ENCODE results near the gene GJD4.

- TF ChIP-seq CTCF (IDR thresholded peaks at IDR 0.05) (no peak), POLR2A (IDR thresholded peaks at IDR 0.05) (no peak), POLR2AphosphoS5 (IDR thresholded peaks at IDR 0.05) (no peak)
These were observed 24.7 kb upstream of the GJD4 start for GRCh38 chr10:35580423-35580770.

Measured in prostate gland (tissue), 2 donors.